ENCODE results near the gene FAAP24.
"Not testable (repeated sequence)": the region's sequence is repeated elsewhere in the genome, so short reads cannot be mapped to it uniquely, and the experiment has no call there.

Gene FAAP24, protein sequence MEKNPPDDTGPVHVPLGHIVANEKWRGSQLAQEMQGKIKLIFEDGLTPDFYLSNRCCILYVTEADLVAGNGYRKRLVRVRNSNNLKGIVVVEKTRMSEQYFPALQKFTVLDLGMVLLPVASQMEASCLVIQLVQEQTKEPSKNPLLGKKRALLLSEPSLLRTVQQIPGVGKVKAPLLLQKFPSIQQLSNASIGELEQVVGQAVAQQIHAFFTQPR

DNA sequence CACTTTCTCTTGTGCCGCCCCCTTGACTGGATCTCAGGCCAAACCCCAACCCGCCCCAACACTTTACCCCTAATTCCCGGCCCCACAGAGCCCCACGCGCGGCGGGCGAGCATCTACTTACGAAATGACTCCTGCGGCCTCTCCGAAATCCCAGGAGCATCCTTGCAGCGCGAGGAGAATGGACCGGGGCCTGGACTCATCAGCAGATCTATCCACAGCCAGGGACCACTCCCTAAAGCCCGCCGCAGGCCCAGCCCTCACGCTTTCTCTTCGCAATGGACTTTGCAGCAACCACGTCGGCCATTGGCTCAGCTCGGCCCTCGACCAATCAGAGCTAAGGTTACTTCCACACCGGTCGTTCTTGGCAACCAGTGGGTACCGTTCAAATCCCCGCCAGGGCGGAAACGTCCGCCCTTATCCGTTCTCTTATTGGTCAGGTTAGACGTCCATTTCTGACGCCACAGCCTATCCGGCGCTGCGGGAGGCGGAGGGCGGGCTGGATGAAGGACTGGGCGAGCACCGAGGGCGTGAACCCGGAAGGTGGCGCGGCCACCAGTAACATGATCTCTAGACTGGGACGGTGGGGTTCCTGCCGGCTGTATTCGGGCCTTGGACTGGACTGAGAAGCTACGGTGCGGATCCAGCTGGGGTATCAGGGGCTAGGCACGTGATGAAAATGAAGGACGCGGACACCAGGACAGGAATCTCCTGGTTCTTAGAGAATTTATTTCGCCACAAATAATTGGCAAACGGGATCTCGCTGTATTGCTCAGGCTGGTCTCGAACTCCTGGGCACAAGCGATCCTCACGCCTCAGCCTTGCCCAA lies at the start of gene FAAP24, which contains the start of gene CEP89:
FAAP24 (plus strand) TSS at position 528 of the 826 bp plus-strand sequence. CDS start 955 bp downstream, outside the sequence.
CEP89 (minus strand) TSS at position 244 of the 826 bp plus-strand sequence; CDS start at position 160, 84 bp downstream.
- DNase-seq = peak; percentile 98

- DNase-seq = no peak
Measured at GRCh38 chr19:32924200-32924599, 47.8 kb upstream of the FAAP24 start.

DNA sequence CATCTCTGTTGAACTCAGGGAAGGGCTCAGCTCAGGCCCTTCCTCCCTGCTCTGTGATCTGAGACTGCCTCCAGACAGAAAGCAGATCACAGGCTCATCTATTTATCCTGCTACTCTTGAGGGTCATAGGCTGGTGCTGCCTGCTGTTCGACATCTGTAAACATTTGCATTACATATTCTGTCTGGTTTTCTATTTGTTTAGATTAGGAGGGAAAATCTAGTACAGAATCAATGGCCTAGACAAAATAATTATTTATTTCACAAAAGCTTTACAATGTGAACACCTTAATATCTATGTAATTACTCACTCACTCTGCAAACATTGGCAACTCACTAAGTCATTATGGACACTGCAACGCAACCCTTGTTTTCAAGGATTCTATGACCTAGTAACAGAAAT lies 43.2 kb upstream of the FAAP24 start:
- no peak for DNase-seq

- no peak for DNase-seq
Measured at GRCh38 chr19:32930567-32930966, 41.5 kb upstream of the FAAP24 start.

GRCh38 chr19:32933571-32933970 lies 38.5 kb upstream of the FAAP24 start:
- DNase-seq = no peak

DNA sequence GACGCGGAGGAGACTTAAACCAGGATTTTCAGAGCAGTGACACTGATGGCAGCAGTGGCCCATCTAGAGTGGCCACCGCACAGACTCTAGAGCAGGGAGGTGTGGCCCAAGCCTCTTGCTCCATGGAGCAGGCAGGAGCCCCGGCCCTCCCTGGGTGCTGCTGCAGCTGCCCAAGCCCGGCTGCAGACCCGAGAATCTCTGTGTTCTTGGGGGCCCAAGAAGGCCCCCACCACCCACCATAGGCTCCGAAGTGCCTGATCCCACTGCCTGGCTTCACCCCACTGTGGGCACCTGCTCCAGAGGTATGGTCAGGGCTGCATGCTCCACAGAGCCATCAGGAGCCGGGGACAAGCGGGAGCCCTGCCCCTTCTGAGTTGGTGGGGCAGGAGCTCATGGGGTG lies 36.4 kb upstream of the FAAP24 start:
- no peak for DNase-seq

GRCh38 chr19:32936065-32936464 lies 36.0 kb upstream of the FAAP24 start:
- no peak for DNase-seq

- DNase-seq = not testable (repeated sequence)
Measured at GRCh38 chr19:32941273-32941672, 30.8 kb upstream of the FAAP24 start.

GRCh38 chr19:32945260-32945659 lies 26.8 kb upstream of the FAAP24 start:
- no peak for DNase-seq

DNA sequence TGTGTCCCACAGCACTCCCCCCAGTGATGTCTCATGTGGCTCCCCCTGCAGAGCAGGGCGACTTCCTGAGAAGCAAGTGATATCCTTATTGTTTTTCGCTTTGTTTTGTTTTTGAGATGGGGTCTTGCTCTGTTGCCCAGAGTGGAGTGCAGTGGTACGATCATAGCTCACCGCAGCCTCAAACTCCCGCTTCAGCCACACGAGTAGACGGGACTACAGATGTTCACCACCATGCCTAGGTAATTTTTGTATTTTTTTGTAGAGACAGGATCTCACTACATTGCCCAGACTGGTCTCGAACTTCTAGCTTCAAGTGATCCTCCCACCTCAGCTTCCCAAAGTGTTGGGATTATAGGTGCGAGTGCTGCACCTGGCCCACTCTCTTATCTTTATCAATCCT lies 5.3 kb upstream of the FAAP24 start:
- no peak for DNase-seq

- no peak for DNase-seq
Measured at GRCh38 chr19:32969549-32969948, 2.5 kb upstream of the FAAP24 start.

DNA sequence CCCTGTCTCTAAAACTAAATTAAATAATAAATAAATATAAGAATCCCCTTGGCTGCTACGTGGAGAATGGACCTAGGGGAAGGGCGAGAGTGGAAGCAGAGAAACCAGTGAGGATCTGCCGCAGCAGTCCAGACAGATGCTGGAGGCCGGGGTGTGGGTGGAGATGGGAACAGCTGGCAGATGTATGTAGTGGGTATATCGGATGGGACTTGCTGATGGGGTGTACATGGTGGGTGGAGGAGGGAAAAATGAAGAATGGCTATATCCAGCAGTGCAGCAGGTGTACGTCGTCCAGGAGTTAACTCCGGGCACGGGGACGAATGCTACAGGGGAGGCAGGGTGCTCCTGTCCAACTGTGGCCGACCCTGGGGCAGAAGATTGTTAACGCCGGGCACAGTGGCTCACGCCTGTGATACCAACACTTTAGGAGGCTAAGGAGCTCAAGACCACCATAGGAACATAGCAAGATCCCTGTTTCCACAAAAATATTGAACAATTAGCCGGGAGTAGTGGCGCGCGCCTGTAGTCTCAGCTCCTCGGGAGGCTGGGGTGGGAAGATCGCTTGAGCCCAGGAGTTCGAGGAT lies 938 bp upstream of the FAAP24 start:
- DNase-seq = no peak

DNA sequence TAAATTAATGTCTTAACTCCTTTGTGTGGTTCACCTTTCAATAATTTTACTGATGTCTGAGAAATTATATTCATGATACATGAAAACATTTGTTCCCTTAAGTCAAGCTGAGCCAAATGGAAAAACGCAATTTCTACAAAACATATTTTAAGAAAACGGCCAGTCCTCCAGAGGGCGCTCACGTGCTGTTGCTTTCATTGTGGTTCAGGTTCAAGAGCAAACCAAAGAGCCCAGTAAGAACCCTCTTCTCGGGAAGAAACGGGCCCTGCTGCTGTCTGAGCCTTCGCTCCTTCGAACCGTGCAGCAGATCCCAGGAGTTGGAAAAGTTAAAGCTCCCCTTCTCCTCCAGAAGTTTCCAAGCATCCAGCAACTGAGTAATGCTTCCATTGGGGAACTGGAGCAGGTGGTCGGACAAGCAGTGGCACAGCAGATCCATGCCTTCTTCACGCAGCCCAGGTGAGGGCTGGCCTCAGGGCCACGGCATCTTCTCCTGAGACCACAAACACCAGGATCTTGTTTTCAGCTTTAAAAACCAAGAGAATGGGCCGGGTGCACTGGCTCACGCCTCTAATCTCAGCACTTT lies 4.3 kb downstream of the FAAP24 start:
- peak; percentile 72 for DNase-seq

GRCh38 chr19:32977280-32977679 lies 5.2 kb downstream of the FAAP24 start:
- no peak for DNase-seq

DNA sequence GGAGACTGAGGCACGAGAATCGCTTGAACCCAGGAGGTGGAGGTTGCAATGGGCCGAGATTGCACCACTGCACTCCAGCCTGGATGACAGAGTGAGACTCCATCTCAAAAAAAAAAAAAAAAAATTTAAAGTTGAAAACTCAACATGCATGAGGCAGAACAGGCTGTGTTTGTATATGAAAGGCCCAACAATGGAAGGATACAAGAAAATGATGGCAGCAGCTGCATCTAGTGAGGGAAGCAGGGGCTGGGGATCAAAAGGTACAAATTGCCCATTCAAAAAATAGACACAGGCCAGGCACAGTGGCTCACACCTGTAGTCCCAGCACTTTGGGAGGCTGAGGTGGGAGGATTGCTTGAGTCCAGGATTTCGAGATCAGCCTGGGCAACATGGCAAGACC lies 5.8 kb downstream of the FAAP24 start:
- DNase-seq = not testable (repeated sequence)

GRCh38 chr19:32979807-32980206 lies 7.8 kb downstream of the FAAP24 start:
- not testable (repeated sequence) for DNase-seq

- not testable (repeated sequence) for DNase-seq
Measured at GRCh38 chr19:32982488-32982887, 10.4 kb downstream of the FAAP24 start.

DNA sequence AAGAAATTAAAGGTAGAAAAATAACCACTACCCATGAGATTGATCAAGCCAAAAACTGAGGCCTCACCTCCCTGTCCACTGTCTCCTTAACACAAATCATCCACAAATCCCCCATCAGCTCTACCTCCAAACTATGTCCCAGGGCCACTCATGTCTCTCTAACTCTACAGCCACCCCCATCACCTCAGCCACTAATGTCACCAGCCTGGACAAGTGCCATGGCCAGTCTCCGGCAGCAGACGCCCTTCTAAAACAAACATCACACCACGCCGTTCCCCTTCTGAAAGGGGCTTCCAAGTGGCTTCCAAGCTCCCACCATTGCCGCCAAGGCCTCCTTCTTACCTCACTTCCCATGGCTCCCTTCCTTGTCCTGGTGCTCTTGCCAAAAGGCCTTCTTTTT lies 16.2 kb downstream of the FAAP24 start:
- DNase-seq = not testable (repeated sequence)

- no peak for DNase-seq
Measured at GRCh38 chr19:32988724-32989123, 16.7 kb downstream of the FAAP24 start.

DNA sequence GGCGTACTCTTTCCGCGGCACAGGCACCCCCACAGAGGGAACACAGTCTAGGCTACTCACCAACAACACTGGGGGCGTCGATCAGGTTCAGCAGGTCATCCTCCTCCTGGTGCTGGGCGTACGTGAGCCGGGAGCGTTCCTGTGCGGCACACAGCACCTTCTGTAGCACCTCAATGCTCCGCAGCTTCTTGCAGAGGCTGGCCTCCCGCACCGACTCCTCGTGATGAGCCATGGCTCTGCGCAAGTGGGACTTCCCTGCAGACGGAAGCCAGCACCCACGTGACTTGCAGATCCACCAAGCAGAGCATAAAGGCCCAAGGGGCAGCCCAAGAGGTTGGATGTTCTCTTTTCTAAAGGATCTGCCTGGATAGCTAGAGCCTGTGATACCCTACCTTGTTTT lies 23.9 kb downstream of the FAAP24 start:
- not testable (repeated sequence) for DNase-seq

GRCh38 chr19:32997061-32997464 lies 25.0 kb downstream of the FAAP24 start:
- DNase-seq = not testable (repeated sequence)

DNA sequence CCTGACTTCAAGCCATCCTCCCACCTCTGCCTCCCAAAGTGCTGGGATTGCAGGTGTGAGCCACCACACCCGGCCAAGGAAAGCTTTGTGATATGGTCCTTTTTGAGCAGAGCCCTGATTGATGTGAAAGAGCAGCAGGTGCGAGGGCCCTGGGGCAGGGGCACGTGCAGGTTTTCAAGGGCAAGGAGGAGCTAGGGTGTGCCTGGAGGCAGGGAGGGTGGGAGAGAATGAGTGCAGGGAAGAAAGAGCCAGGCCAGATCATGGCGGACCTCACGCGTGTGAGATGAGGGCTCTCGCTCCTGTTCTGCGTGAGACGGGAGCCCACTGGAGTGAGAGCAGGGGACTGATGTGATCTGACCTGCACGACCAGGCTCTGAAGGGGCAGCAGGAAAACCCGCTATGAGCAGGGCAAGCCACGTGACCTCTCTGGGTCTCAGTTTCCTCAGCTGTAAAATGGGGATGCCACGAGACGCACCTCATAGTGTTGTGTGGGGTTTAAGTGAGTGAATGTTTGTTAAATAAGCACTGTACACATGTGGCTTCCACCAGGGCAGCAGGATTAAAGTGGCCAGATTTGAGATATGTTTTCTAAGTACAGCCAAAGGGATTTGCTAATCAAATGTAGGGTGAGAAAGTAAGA lies 25.8 kb downstream of the FAAP24 start:
- no peak for DNase-seq

GRCh38 chr19:32998722-32999121 lies 26.7 kb downstream of the FAAP24 start:
- DNase-seq = no peak
